ENCODE results near the gene SCML1.

Gene SCML1

GRCh38 chrX:17718649-17719165 lies 18.6 kb upstream of the SCML1 start:
- TF ChIP-seq POLR2AphosphoS5 (IDR thresholded peaks at IDR 0.05; ENCODE audit: low read depth) (no peak), SPI1 (IDR thresholded peaks at IDR 0.05; ENCODE audit: borderline replicate concordance, low read depth) (no peak), REST (IDR thresholded peaks at IDR 0.05; ENCODE audit: insufficient replicate concordance, low read depth) (no peak), GABPA (IDR thresholded peaks at IDR 0.05; ENCODE audit: low read depth) (no peak)
- Histone ChIP-seq H3K4me3 (replicated peaks; ENCODE audit: insufficient read depth, low read length) (no peak overlapping the region), H3K27me3 (ENCODE audit: insufficient read depth, poor library complexity, severe bottlenecking) (peaks cover 2% of the 10 kb centered on the region), H3K27ac (replicated peaks) (no peak overlapping the region)
- DNase-seq (ENCODE audit: low read depth in 1 of 2, low spot score in 1 of 2): no peak

DNA sequence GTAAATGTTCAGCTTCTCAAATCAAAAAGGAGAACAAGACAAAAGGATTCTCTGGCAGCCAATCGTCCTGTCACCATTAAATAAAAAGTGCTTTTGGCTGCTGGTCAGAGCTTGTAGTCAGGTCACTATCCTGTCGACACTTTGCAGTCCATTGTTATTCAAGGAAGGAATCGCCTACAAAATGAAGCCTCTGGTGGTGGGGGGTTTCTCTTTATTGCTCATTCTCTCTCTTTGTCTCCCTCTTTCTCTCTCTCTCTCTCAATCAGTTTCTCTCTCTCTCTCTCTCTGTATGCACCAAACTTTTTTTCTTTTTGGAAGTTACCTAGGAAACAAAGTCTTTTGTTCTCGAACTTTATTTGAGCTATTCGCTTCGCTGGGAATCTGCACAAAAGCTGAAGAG lies 17.6 kb upstream of the SCML1 start:
- H3K27ac ChIP-seq (replicated peaks): no peak overlapping the region
- DNase-seq (ENCODE audit: low read depth in 1 of 2, low spot score in 1 of 2): no peak
- no peak overlapping the region for H3K4me3 ChIP-seq (replicated peaks; ENCODE audit: insufficient read depth, low read length)
- peaks cover 2% of the 10 kb centered on the region for H3K27me3 ChIP-seq (ENCODE audit: insufficient read depth, poor library complexity, severe bottlenecking)
- no peak for TF ChIP-seq CTCF (IDR thresholded peaks at IDR 0.05; ENCODE audit: insufficient read depth, low read length)

DNA sequence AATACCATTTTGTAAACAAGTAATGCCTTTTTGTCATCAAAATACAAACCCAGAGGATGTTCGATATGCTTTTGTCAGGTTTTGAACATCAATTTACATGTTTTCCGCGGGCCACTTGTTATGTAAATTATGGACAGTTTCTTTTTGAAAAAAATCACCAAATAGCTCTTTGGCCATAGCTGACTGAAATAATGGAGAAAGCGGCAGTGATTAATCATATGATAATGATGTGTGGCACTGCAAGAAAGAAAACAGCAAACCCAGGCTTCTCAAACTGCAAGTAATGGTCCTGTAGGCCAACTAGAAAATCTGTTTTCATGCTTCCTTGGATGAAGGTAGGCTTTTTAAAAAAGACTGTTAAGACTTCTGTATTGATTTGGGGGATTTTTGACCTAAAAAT lies 15.6 kb upstream of the SCML1 start:
- no peak for DNase-seq (ENCODE audit: low read depth in 1 of 2, low spot score in 1 of 2)
- H3K27me3 ChIP-seq (ENCODE audit: insufficient read depth, poor library complexity, severe bottlenecking): no peaks in the 10 kb centered on the region
- H3K27ac ChIP-seq (replicated peaks): no peak overlapping the region
- TF ChIP-seq SPI1 (IDR thresholded peaks at IDR 0.05; ENCODE audit: borderline replicate concordance, low read depth): no peak
- no peak for TF ChIP-seq GABPA (IDR thresholded peaks at IDR 0.05; ENCODE audit: low read depth)
- TF ChIP-seq POLR2AphosphoS5 (IDR thresholded peaks at IDR 0.05; ENCODE audit: low read depth): no peak
- no peak for TF ChIP-seq REST (IDR thresholded peaks at IDR 0.05; ENCODE audit: insufficient replicate concordance, low read depth)
- TF ChIP-seq CTCF (IDR thresholded peaks at IDR 0.05; ENCODE audit: insufficient read depth, low read length): no peak
- H3K4me3 ChIP-seq (replicated peaks; ENCODE audit: insufficient read depth, low read length): no peak overlapping the region

GRCh38 chrX:17725181-17725580 lies 12.1 kb upstream of the SCML1 start:
- Histone ChIP-seq H3K27me3 (ENCODE audit: insufficient read depth, poor library complexity, severe bottlenecking) (no peaks in the 10 kb centered on the region), H3K27ac (replicated peaks) (no peak overlapping the region), H3K4me3 (replicated peaks; ENCODE audit: insufficient read depth, low read length) (no peak overlapping the region)
- TF ChIP-seq GABPA (IDR thresholded peaks at IDR 0.05; ENCODE audit: low read depth): no peak
- TF ChIP-seq REST (IDR thresholded peaks at IDR 0.05; ENCODE audit: insufficient replicate concordance, low read depth): no peak
- no peak for TF ChIP-seq CTCF (IDR thresholded peaks at IDR 0.05; ENCODE audit: insufficient read depth, low read length)
- no peak for TF ChIP-seq POLR2AphosphoS5 (IDR thresholded peaks at IDR 0.05; ENCODE audit: low read depth)
- no peak for TF ChIP-seq SPI1 (IDR thresholded peaks at IDR 0.05; ENCODE audit: borderline replicate concordance, low read depth)
- no peak for DNase-seq (ENCODE audit: low read depth in 1 of 2, low spot score in 1 of 2)

Measured in HL-60 (cell line).